GM18519 (cell line): ENCODE results near the gene TSPOAP1.

Source experiments
- ATAC-seq: cut with Tn5 transposase; IDR thresholded peaks from one replicate; pipeline ENCODE4 v1.9.1; 2021; ENCODE audit warnings: mild to moderate bottlenecking, moderate library complexity; ENCODE audit not compliant: unreplicated experiment, low FRiP score

Gene TSPOAP1

GRCh38 chr17:58319173-58320162 lies 9.1 kb downstream of the TSPOAP1 start:
- no peak for ATAC-seq

- ATAC-seq = no peak
Observed at GRCh38 chr17:58318627-58319172, 9.9 kb downstream of the TSPOAP1 start.

- ATAC-seq = no peak
Observed at GRCh38 chr17:58318065-58318481, 10.5 kb downstream of the TSPOAP1 start.

GRCh38 chr17:58317421-58318064 lies 11.1 kb downstream of the TSPOAP1 start:
- no peak for ATAC-seq

GRCh38 chr17:58316260-58316960 lies 12.2 kb downstream of the TSPOAP1 start:
- ATAC-seq = no peak

- no peak for ATAC-seq
Observed at GRCh38 chr17:58315750-58316149, 12.8 kb downstream of the TSPOAP1 start.

- ATAC-seq = no peak
Observed at GRCh38 chr17:58315281-58315711, 13.3 kb downstream of the TSPOAP1 start.

GRCh38 chr17:58314706-58315015 lies 13.9 kb downstream of the TSPOAP1 start:
- ATAC-seq = no peak

- no peak for ATAC-seq
Observed at GRCh38 chr17:58313815-58314705, 14.5 kb downstream of the TSPOAP1 start.

- no peak for ATAC-seq
Observed at GRCh38 chr17:58312829-58313228, 15.8 kb downstream of the TSPOAP1 start.

- no peak for ATAC-seq
Observed at GRCh38 chr17:58312021-58312630, 16.5 kb downstream of the TSPOAP1 start.

- no peak for ATAC-seq
Observed at GRCh38 chr17:58311429-58311894, 17.1 kb downstream of the TSPOAP1 start.

- ATAC-seq = no peak
Observed at GRCh38 chr17:58310511-58311428, 17.8 kb downstream of the TSPOAP1 start.

- no peak for ATAC-seq
Observed at GRCh38 chr17:58309918-58310259, 18.7 kb downstream of the TSPOAP1 start.

GRCh38 chr17:58308985-58309917 lies 19.3 kb downstream of the TSPOAP1 start:
- ATAC-seq = no peak

GRCh38 chr17:58308173-58308984 lies 20.2 kb downstream of the TSPOAP1 start:
- ATAC-seq = no peak
